Body of pancreas (tissue), 4 donors: ENCODE data around the gene GPN1. TPM values are rescaled to one million over a fixed set of nuclear protein-coding genes. Genes with fewer than 3 reads are reported as not detected.
"Not testable (repeated sequence)": the region's sequence is repeated elsewhere in the genome, so short reads cannot be mapped to it uniquely, and the experiment has no call there.

Experiments
- ATAC-seq: fragments of 150-250 bp; one replicate; pipeline ENCODE4 v1.9.1; 2016
- DNase-seq, 4 donors: peaks; one replicate each; pipeline ENCODE4 v3.0.0-alpha.2; 2019
- H3K27ac ChIP-seq, 4 donors: fragments of 200-600 bp; sonication (generic); 1 replicate in 3 of 4; 2 replicates in 1 of 4; pipeline versions ENCODE4 v1.5.1 to v1.6.1; 2016 to 2019; ENCODE audit warnings: mild to moderate bottlenecking in 1 of 4, mixed read lengths in 1 of 4, moderate library complexity in 1 of 4
- H3K27me3 ChIP-seq, 2 donors: fragments of 200-600 bp; sonication (generic); one replicate each; pipeline ENCODE4 v1.6.0; 2016; ENCODE audit warnings: mild to moderate bottlenecking in 1 of 2
- H3K36me3 ChIP-seq, 2 donors: fragments of 200-600 bp; sonication (generic); replicated peaks in 1 of 2; 2 replicates each; pipeline ENCODE4 v1.5.1; 2016; ENCODE audit warnings: low read depth in 2 of 2; ENCODE audit not compliant: insufficient read depth in 1 of 2
- H3K4me1 ChIP-seq: fragments of 200-600 bp; sonication (generic); one replicate; pipeline ENCODE4 v1.6.0; 2016
- H3K4me3 ChIP-seq, 2 donors: fragments of 200-600 bp; sonication (generic); 1 replicate in 1 of 2; 2 replicates in 1 of 2; pipeline ENCODE4 v1.5.1; 2016 to 2019
- H3K9me3 ChIP-seq, 3 donors: fragments of 200-600 bp; sonication (generic); 1 replicate in 2 of 3; 2 replicates in 1 of 3; pipeline ENCODE4 v1.5.1; 2016
- CTCF ChIP-seq, 7 experiments: fragments of 450-650 bp in 4 of 7; fragments of 200-600 bp in 3 of 7; sonication (generic) in 3 of 7; IDR thresholded peaks; one replicate each; pipeline ENCODE4 v1.5.1; 2016 to 2019; ENCODE audit warnings: antibody characterized with exemption in 7 of 7
- POLR2A ChIP-seq, 3 donors: fragments of 450-650 bp; IDR thresholded peaks; one replicate each; pipeline ENCODE4 v1.6.1; 2016; ENCODE audit warnings: antibody characterized with exemption in 3 of 3, mild to moderate bottlenecking in 2 of 3
- WGBS, 2 donors: methylation state at CpG; one replicate each; pipeline ENCODE4 v1.1.5; 2017; 5-methylcytosine and 5-hydroxymethylcytosine counted together
- intact Hi-C: fragments of 100-400 bp; cut with DNase I; formaldehyde crosslinking; loops from one replicate; pipeline ENCODE4 v1.15.1; 2023
- total RNA-seq, 2 donors: library from RNA; depleted of rRNA; stranded (reverse); fragments of >200 nt; gene quantifications; one replicate each; pipeline ENCODE4 v1.1.0, GENCODE V29; 2016

Gene GPN1
- total RNA-seq, 2 donors from 2014 or later: 9.9 to 17.9 TPM

GRCh38 chr2:27593240-27593639, 35.6 kb upstream of the GPN1 start:
- no peak overlapping the region for H3K4me3 ChIP-seq
- no peaks in the 10 kb centered on the region for H3K9me3 ChIP-seq
- WGBS, 2 donors: 96 to 97% methylated on average over 2 of the region's 2 CpGs
- H3K4me1 ChIP-seq: peaks cover 10% of the 10 kb centered on the region
- TF ChIP-seq POLR2A (IDR thresholded peaks at IDR 0.05) (no peak), CTCF (IDR thresholded peaks at IDR 0.05) (no peak)
- H3K27me3 ChIP-seq: no peaks in the 10 kb centered on the region
- H3K27ac ChIP-seq: no peak overlapping the region
- ATAC-seq: no peak
- intact Hi-C loops: no loop called here
- DNase-seq: no peak
- H3K36me3 ChIP-seq: no peaks in the 10 kb centered on the region

- H3K27me3 ChIP-seq, ATAC-seq, H3K4me3 ChIP-seq, DNase-seq, H3K9me3 ChIP-seq, H3K27ac ChIP-seq, intact Hi-C loops, H3K36me3 ChIP-seq: not testable (repeated sequence)
- peaks cover 10% of the 10 kb centered on the region for H3K4me1 ChIP-seq
- 96 to 97% methylated on average over 17 to 28 of the region's 45 CpGs for WGBS, 2 donors
Observed at GRCh38 chr2:27594020-27594703, 34.7 kb upstream of the GPN1 start.

DNA sequence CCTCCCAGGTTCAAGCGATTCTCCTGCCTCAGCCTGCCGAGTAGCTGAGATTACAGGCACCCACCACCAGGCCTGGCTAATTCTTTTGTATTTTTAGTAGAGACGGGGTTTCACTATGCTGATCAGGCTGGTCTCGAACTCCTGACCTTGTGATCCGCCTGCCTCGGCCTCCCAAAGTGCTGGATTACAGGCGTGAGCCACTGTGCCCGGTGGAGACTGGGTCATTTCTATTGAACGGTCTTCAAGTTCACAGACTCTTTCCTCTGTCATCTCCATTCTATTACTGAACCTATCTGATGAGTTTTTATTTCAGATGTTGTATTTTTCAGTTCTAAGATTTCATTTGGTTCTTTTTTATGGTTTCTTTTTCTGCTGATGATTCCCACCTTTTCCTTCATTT, 33.4 kb upstream of the GPN1 start:
- intact Hi-C loops, ATAC-seq, H3K36me3 ChIP-seq, H3K27me3 ChIP-seq, H3K27ac ChIP-seq, H3K4me3 ChIP-seq, H3K9me3 ChIP-seq, DNase-seq: not testable (repeated sequence)
- peaks cover 10% of the 10 kb centered on the region for H3K4me1 ChIP-seq
- whole genome bisulfite sequencing, 2 donors: 96 to 99% methylated on average over 9 of the region's 9 CpGs

DNA sequence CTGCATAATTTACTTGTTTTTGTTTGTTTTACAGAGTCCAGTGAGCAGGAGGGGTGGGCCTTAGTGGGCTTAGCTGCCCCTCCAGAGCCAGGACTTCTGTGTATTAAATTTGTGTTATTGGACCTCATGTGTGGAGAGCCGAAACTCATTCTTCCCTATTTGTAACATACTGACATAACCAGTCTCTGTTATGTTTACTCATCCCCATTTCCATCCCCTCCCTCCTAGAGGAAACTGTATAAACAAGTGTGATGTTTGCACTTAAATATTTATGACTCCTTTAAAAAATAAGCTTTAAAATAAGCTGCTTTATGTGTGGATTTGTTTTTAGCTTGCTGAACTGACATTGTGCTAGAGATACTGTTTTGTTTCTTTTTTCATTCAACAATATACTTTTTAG, 32.2 kb upstream of the GPN1 start:
- Histone ChIP-seq H3K36me3 (peaks cover 0 to 2% of the 10 kb centered on the region in 2 donors), H3K27me3 (no peaks in the 10 kb centered on the region), H3K9me3 (no peaks in the 10 kb centered on the region), H3K4me3 (no peak overlapping the region), H3K27ac (no peak overlapping the region), H3K4me1 (peaks cover 10% of the 10 kb centered on the region)
- intact Hi-C loops: no loop called here
- DNase-seq (no peak), ATAC-seq (no peak)
- WGBS, 2 donors: 94 to 100% methylated on average over 1 of the region's 1 CpG
- TF ChIP-seq POLR2A (IDR thresholded peaks at IDR 0.05) (no peak), CTCF (IDR thresholded peaks at IDR 0.05) (no peak)

- Histone ChIP-seq H3K4me3 (no peak overlapping the region), H3K36me3 (peaks cover 0 to 15% of the 10 kb centered on the region in 2 donors), H3K27me3 (no peaks in the 10 kb centered on the region), H3K27ac (no peak overlapping the region), H3K9me3 (no peaks in the 10 kb centered on the region), H3K4me1 (no peaks in the 10 kb centered on the region)
- TF ChIP-seq CTCF (IDR thresholded peaks at IDR 0.05) (no peak), POLR2A (IDR thresholded peaks at IDR 0.05) (no peak)
- ATAC-seq: no peak
- no peak for DNase-seq
- 91 to 95% methylated on average over 2 of the region's 2 CpGs for WGBS, 2 donors
- intact Hi-C loops: no loop called here
Observed at GRCh38 chr2:27606611-27607010, 22.2 kb upstream of the GPN1 start.

- intact Hi-C loops: no loop called here
- TF ChIP-seq CTCF (IDR thresholded peaks at IDR 0.05): no peak
- H3K9me3 ChIP-seq: no peaks in the 10 kb centered on the region
- ATAC-seq (no peak), DNase-seq (no peak)
- H3K27ac ChIP-seq: no peak overlapping the region
- no peak overlapping the region for H3K4me3 ChIP-seq
- peaks cover 0 to 24% of the 10 kb centered on the region in 2 donors for H3K36me3 ChIP-seq
- H3K4me1 ChIP-seq: no peaks in the 10 kb centered on the region
- 88 to 93% methylated on average over 2 of the region's 2 CpGs for WGBS, 2 donors
- no peaks in the 10 kb centered on the region for H3K27me3 ChIP-seq
Observed at GRCh38 chr2:27613985-27614384, 14.9 kb upstream of the GPN1 start.
